PC-9 (cell line): ENCODE data around the gene SETBP1.

ENCODE experiments used
- EZH2 ChIP-seq: fragments of 200-600 bp; sonication (generic); IDR thresholded peaks from 2 replicates; pipeline ENCODE4 v1.8.0; 2017; ENCODE audit warnings: antibody characterized with exemption, low read depth
- TF ChIP-seq, protein P1 (sequence below): fragments of 200-600 bp; sonication (generic); conservative IDR thresholded peaks from 2 replicates; pipeline ENCODE4 v1.6.1; 2017; ENCODE audit warnings: mixed run types, antibody characterized with exemption, mild to moderate bottlenecking, moderate library complexity

DNA sequence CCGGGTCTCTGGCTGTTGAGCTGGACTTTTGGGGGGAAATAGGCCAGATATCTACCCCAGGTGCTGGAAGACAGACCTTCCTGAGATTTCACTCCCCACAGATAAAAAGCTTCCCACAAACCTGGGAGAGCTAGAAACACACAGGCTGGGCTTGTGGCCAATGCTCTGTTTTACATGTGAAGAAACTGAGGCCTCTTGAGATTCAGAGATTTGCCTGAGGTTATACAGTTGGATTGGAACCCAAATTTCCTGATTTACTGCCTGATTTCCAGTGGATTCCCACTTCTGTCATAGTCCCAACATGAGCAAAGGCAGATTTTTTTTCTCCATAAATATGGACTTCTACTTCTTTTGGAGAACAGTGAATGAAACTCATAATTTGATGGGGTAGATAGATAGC is 360.2 kb downstream of the SETBP1 start:
- TF ChIP-seq, protein P1, sequence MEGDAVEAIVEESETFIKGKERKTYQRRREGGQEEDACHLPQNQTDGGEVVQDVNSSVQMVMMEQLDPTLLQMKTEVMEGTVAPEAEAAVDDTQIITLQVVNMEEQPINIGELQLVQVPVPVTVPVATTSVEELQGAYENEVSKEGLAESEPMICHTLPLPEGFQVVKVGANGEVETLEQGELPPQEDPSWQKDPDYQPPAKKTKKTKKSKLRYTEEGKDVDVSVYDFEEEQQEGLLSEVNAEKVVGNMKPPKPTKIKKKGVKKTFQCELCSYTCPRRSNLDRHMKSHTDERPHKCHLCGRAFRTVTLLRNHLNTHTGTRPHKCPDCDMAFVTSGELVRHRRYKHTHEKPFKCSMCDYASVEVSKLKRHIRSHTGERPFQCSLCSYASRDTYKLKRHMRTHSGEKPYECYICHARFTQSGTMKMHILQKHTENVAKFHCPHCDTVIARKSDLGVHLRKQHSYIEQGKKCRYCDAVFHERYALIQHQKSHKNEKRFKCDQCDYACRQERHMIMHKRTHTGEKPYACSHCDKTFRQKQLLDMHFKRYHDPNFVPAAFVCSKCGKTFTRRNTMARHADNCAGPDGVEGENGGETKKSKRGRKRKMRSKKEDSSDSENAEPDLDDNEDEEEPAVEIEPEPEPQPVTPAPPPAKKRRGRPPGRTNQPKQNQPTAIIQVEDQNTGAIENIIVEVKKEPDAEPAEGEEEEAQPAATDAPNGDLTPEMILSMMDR, result no peak
- no peak for TF ChIP-seq EZH2
